Measurements from ENCODE around the gene POM121C. TPM values are rescaled to one million over a fixed set of nuclear protein-coding genes. Genes with fewer than 3 reads are reported as not detected.
A peak's percentile ranks its signal among the peaks of the same experiment; 100 is the strongest.
"Not testable (repeated sequence)": the region's sequence is repeated elsewhere in the genome, so short reads cannot be mapped to it uniquely, and the experiment has no call there.

The POM121C gene
- total RNA-seq, 1 experiment from 2014 or later, result 72.7 TPM

GRCh38 chr7:75419693-75420092 lies 66.4 kb downstream of the POM121C start:
- not testable (repeated sequence) for H3K27ac ChIP-seq (ENCODE audit: insufficient read length, low read depth, low read length); H3K79me1 ChIP-seq (ENCODE audit: insufficient read depth, low read depth, low read length, poor library complexity, severe bottlenecking); H2BK15ac ChIP-seq (ENCODE audit: low read depth, low read length); H2BK5ac ChIP-seq (ENCODE audit: insufficient read length, low read length); H3K14ac ChIP-seq (ENCODE audit: insufficient read depth, low read length); H3K4ac ChIP-seq (ENCODE audit: low read depth, low read length); H3K9ac ChIP-seq (ENCODE audit: extremely low read depth, insufficient read length, low read length); H2BK120ac ChIP-seq (ENCODE audit: low read depth, low read length, poor library complexity, severe bottlenecking); H3K4me1 ChIP-seq (ENCODE audit: insufficient read depth, low read length); H3K18ac ChIP-seq (ENCODE audit: insufficient read length, low read depth, low read length); H3K9me3 ChIP-seq (ENCODE audit: control insufficient read depth, low read depth, low read length); H3K56ac ChIP-seq (ENCODE audit: insufficient read length, low read depth, low read length); H2AK5ac ChIP-seq (ENCODE audit: insufficient read length, low read length); H4K91ac ChIP-seq (ENCODE audit: insufficient read length, low read depth, low read length); H4K20me1 ChIP-seq (ENCODE audit: control insufficient read depth, insufficient read depth, insufficient read length); H3K4me3 Mint-ChIP-seq; H3K4me2 ChIP-seq (ENCODE audit: insufficient read depth, insufficient read length, low read length); H3K23ac ChIP-seq (ENCODE audit: insufficient read length, low read depth, low read length); H2AFZ ChIP-seq (ENCODE audit: low read length); H3K9me3 Mint-ChIP-seq; H2BK20ac ChIP-seq (ENCODE audit: low read depth, low read length, poor library complexity, severe bottlenecking); H3K27me3 Mint-ChIP-seq (ENCODE audit: low read depth); H3T11ph ChIP-seq (ENCODE audit: low read length); H4K8ac ChIP-seq (replicated peaks; ENCODE audit: insufficient read length, low read depth, low read length); H3K4me1 Mint-ChIP-seq; H4K5ac ChIP-seq (ENCODE audit: insufficient read length, low read depth, low read length); H3K23me2 ChIP-seq (ENCODE audit: insufficient read length, low read depth, low read length, poor library complexity, severe bottlenecking); H2BK12ac ChIP-seq (ENCODE audit: insufficient read length, low read depth, low read length); H3K27me3 ChIP-seq (ENCODE audit: insufficient read depth, low read length); H3K79me2 ChIP-seq (ENCODE audit: insufficient read depth, low read length)
- WGBS (ENCODE audit: extremely low coverage, insufficient read length, low lambda C conversion rate), result no CpG with 5 or more reads among the region's 13 CpGs
- Mint-ChIP-seq H3K27ac (peak overlapping the region in 1 of 3 experiments; percentile 40; a peak in 2 of 7 replicates), H3K36me3 (ENCODE audit: insufficient read depth in 1 of 3, low read depth in 3 of 3) (peaks cover 11 to 49% (median 45%) of the 10 kb centered on the region in 3 experiments)
- DNase-seq, result peak; percentile 25

DNA sequence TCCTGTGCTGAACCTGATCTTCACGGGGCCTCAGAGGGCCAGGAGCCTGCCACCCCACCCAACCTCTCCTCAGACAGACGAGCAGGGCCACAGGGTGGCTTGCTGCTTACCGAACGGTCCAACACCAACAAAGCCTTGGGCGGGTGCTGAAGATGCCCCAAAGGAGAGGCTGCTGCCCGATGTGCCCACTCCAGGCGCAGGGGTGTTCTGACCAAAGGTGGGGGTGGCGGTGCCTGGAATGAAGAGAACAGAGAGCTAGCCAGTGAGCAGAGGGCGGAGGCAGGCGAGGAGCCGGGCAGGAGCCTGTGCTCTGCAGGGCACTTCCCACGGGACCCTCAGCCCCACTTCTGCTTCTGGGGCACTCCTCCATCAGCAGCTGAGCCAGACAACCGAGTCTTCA lies 66.9 kb downstream of the POM121C start:
- peaks cover 11 to 44% (median 41%) of the 10 kb centered on the region in 3 experiments for H3K36me3 Mint-ChIP-seq (ENCODE audit: insufficient read depth in 1 of 3, low read depth in 3 of 3)
- not testable (repeated sequence) for H3K9ac ChIP-seq (ENCODE audit: extremely low read depth, insufficient read length, low read length); H3K56ac ChIP-seq (ENCODE audit: insufficient read length, low read depth, low read length); H4K20me1 ChIP-seq (ENCODE audit: control insufficient read depth, insufficient read depth, insufficient read length); H3K23me2 ChIP-seq (ENCODE audit: insufficient read length, low read depth, low read length, poor library complexity, severe bottlenecking); H2AFZ ChIP-seq (ENCODE audit: low read length); H3K23ac ChIP-seq (ENCODE audit: insufficient read length, low read depth, low read length); H2BK12ac ChIP-seq (ENCODE audit: insufficient read length, low read depth, low read length); H3K9me3 ChIP-seq (ENCODE audit: control insufficient read depth, low read depth, low read length); H2BK120ac ChIP-seq (ENCODE audit: low read depth, low read length, poor library complexity, severe bottlenecking); H4K8ac ChIP-seq (replicated peaks; ENCODE audit: insufficient read length, low read depth, low read length); H3K27me3 Mint-ChIP-seq (ENCODE audit: low read depth); H3K27ac ChIP-seq (ENCODE audit: insufficient read length, low read depth, low read length); H3K79me1 ChIP-seq (ENCODE audit: insufficient read depth, low read depth, low read length, poor library complexity, severe bottlenecking); H4K5ac ChIP-seq (ENCODE audit: insufficient read length, low read depth, low read length); H4K91ac ChIP-seq (ENCODE audit: insufficient read length, low read depth, low read length); H3T11ph ChIP-seq (ENCODE audit: low read length); H3K4me1 Mint-ChIP-seq; H3K14ac ChIP-seq (ENCODE audit: insufficient read depth, low read length); H3K9me3 Mint-ChIP-seq; H3K27me3 ChIP-seq (ENCODE audit: insufficient read depth, low read length); H2BK15ac ChIP-seq (ENCODE audit: low read depth, low read length); H2BK5ac ChIP-seq (ENCODE audit: insufficient read length, low read length); H2BK20ac ChIP-seq (ENCODE audit: low read depth, low read length, poor library complexity, severe bottlenecking); H3K4me2 ChIP-seq (ENCODE audit: insufficient read depth, insufficient read length, low read length); H3K79me2 ChIP-seq (ENCODE audit: insufficient read depth, low read length); H3K4me3 Mint-ChIP-seq; H3K18ac ChIP-seq (ENCODE audit: insufficient read length, low read depth, low read length); H3K4me1 ChIP-seq (ENCODE audit: insufficient read depth, low read length); H3K4ac ChIP-seq (ENCODE audit: low read depth, low read length); H2AK5ac ChIP-seq (ENCODE audit: insufficient read length, low read length)
- no CpG with 5 or more reads among the region's 13 CpGs for WGBS (ENCODE audit: extremely low coverage, insufficient read length, low lambda C conversion rate)
- peak; percentile 26 for DNase-seq
- H3K27ac Mint-ChIP-seq, result peak overlapping the region in 1 of 3 experiments; percentile 74; a peak in 1 of 7 replicates

Data from H9 (cell line).